K562 (cell line): ENCODE results near the gene NLE1. TPM values are rescaled to one million over a fixed set of nuclear protein-coding genes. Genes with fewer than 3 reads are reported as not detected.

Source experiments
- ATF4 ChIP-seq: fragments of 450-650 bp; formaldehyde crosslinking; IDR thresholded peaks from 2 replicates; pipeline ENCODE4 v1.4.0; 2022; ENCODE audit warnings: mild to moderate bottlenecking, moderate library complexity
- ATF7 ChIP-seq: fragments of 450-650 bp; IDR thresholded peaks from 2 replicates; pipeline ENCODE4 v1.7.1; 2014; ENCODE audit warnings: mild to moderate bottlenecking, moderate library complexity
- CHD1 ChIP-seq: fragments of 200-600 bp; sonication (generic); IDR thresholded peaks from one replicate; pipeline ENCODE4 v1.6.1; 2012; ENCODE audit warnings: mild to moderate bottlenecking, moderate library complexity, low read length, inconsistent platforms
- CREB3L1 ChIP-seq: fragments of 450-650 bp; IDR thresholded peaks from 2 replicates; pipeline ENCODE4 v1.6.1; 2014; ENCODE audit warnings: low read depth, mild to moderate bottlenecking, moderate library complexity, borderline replicate concordance
- HDAC3 ChIP-seq: fragments of 450-650 bp; IDR thresholded peaks from 2 replicates; pipeline ENCODE4 v1.6.1; 2018; ENCODE audit warnings: borderline replicate concordance, mild to moderate bottlenecking, moderate library complexity; ENCODE audit not compliant: partially characterized antibody
- HSF4 ChIP-seq: fragments of 250-450 bp; sonication (Bioruptor Pico); IDR thresholded peaks from 2 replicates; pipeline ENCODE4 v2.1.2; 2022; ENCODE audit warnings: mild to moderate bottlenecking, moderate library complexity, borderline replicate concordance
- KLF1 ChIP-seq: fragments of 450-650 bp; IDR thresholded peaks from 2 replicates; pipeline ENCODE4 v1.6.1; 2016; ENCODE audit warnings: missing genetic modification characterization, missing compliant biosample characterization
- L3MBTL2 ChIP-seq: fragments of 450-650 bp; IDR thresholded peaks from 2 replicates; pipeline ENCODE4 v1.6.1; 2016; ENCODE audit warnings: mild to moderate bottlenecking, moderate library complexity
- LEF1 ChIP-seq: fragments of 450-650 bp; IDR thresholded peaks from 2 replicates; pipeline ENCODE4 v1.6.1; 2016; ENCODE audit warnings: mild to moderate bottlenecking
- MTA1 ChIP-seq: fragments of 450-650 bp; IDR thresholded peaks from 2 replicates; pipeline ENCODE4 v1.6.1; 2017; ENCODE audit warnings: borderline replicate concordance
- NFE2 ChIP-seq: IDR thresholded peaks from 2 replicates; pipeline ENCODE4 v1.6.1; 2014; ENCODE audit warnings: antibody characterized with exemption, low read depth
- PHF20 ChIP-seq: fragments of 450-650 bp; IDR thresholded peaks from 2 replicates; pipeline ENCODE4 v1.6.1; 2018; ENCODE audit not compliant: partially characterized antibody
- POLR2AphosphoS5 ChIP-seq: IDR thresholded peaks from 2 replicates; pipeline ENCODE4 v1.6.1; 2011; ENCODE audit warnings: mild to moderate bottlenecking, low read depth, low read length, moderate library complexity; ENCODE audit not compliant: control insufficient read depth, insufficient read depth
- PTRF ChIP-seq: fragments of 450-650 bp; IDR thresholded peaks from 2 replicates; pipeline ENCODE4 v1.6.1; 2016; ENCODE audit warnings: mild to moderate bottlenecking, missing genetic modification characterization, missing compliant biosample characterization
- RBM15 ChIP-seq: fragments of 200-400 bp; formaldehyde crosslinking; IDR thresholded peaks from 2 replicates; pipeline ENCODE4 v1.6.1; 2018; ENCODE audit warnings: mild to moderate bottlenecking, low read length, moderate library complexity; ENCODE audit not compliant: insufficient read depth
- SIN3B ChIP-seq: fragments of 450-650 bp; IDR thresholded peaks from 2 replicates; pipeline ENCODE4 v1.6.1; 2017; ENCODE audit warnings: low read depth, mild to moderate bottlenecking, moderate library complexity
- SP2 ChIP-seq: IDR thresholded peaks from 2 replicates; pipeline ENCODE4 v1.6.1; 2011; ENCODE audit warnings: mild to moderate bottlenecking, low read depth, low read length, moderate library complexity; ENCODE audit not compliant: poor library complexity, severe bottlenecking; ENCODE audit errors: extremely low read depth
- SUPT5H ChIP-seq: fragments of 450-650 bp; IDR thresholded peaks from 2 replicates; pipeline ENCODE4 v1.6.1; 2016
- TCF3 ChIP-seq: sonication (generic); formaldehyde crosslinking; IDR thresholded peaks from 2 replicates; pipeline ENCODE4 v1.4.0; 2020; ENCODE audit warnings: mild to moderate bottlenecking, missing genetic modification reagents
- ZNF133 ChIP-seq: fragments of 250-450 bp; sonication (Bioruptor Pico); IDR thresholded peaks from 2 replicates; pipeline ENCODE4 v1.4.0; 2020; ENCODE audit warnings: mild to moderate bottlenecking
- ZNF134 ChIP-seq: fragments of 250-450 bp; sonication (Bioruptor Pico); conservative IDR thresholded peaks from 2 replicates; pipeline ENCODE4 v1.4.0; 2020
- ZNF217 ChIP-seq: sonication (generic); formaldehyde crosslinking; IDR thresholded peaks from 2 replicates; pipeline ENCODE4 v1.8.0; 2022; ENCODE audit warnings: mild to moderate bottlenecking, missing genetic modification reagents
- ZNF24 ChIP-seq: fragments of 450-650 bp; IDR thresholded peaks from 2 replicates; pipeline ENCODE4 v1.6.1; 2016
- ZNF253 ChIP-seq: fragments of 250-450 bp; sonication (Bioruptor Pico); conservative IDR thresholded peaks from 2 replicates; pipeline ENCODE4 v1.6.1; 2021; ENCODE audit warnings: mild to moderate bottlenecking
- ZNF449 ChIP-seq: fragments of 250-450 bp; sonication (Bioruptor Pico); IDR thresholded peaks from 2 replicates; pipeline ENCODE4 v1.8.0; 2022; ENCODE audit warnings: moderate library complexity, mild to moderate bottlenecking, inconsistent platforms
- polyA plus RNA-seq, 8 experiments: library from polyadenylated mRNA; depleted of rRNA in 4 of 8; stranded (reverse) in 5 of 8; unstranded in 3 of 8; fragments of >200 nt; fragmentation: Nextera tagmentation in 2 of 8; fragmentation: Illumina TruSeq in 1 of 8; extraction: Ambion mirVana in 2 of 8; extraction: Trizol in 1 of 8; gene quantifications; 2 replicates each; pipeline versions ENCODE4 v1.2.1 to v1.2.3, GENCODE V29; 2011 to 2014; ENCODE audit warnings: inconsistent platforms in 1 of 8, missing spikeins in 1 of 8
- total RNA-seq, 7 experiments: library from RNA; depleted of rRNA in 6 of 7; stranded (reverse); fragments of >200 nt in 6 of 7; fragmentation: Illumina TruSeq in 2 of 7; extraction: Trizol in 2 of 7; gene quantifications; 2 replicates each; pipeline versions ENCODE4 v1.2.1 to v1.2.3, GENCODE V29; 2011 to 2021; ENCODE audit warnings: low replicate concordance in 1 of 7

The NLE1 gene
- total and polyA plus RNA-seq, 9 of the 15 experiments (the other 6 are each of a cell fraction or from before 2014, with no cell fraction given) = 3.8 to 69.0 (median 29.4) TPM

- TF ChIP-seq ZNF253 (CRISPR knock-in tag) = no peak
- peak; percentile 82 for TF ChIP-seq SP2
- TF ChIP-seq ZNF24 = peak; percentile 32; the same call in 1 of the 2 replicates
- TF ChIP-seq LEF1 = no peak
- peak; percentile 37; the same call in 1 of the 2 replicates for TF ChIP-seq POLR2AphosphoS5
- TF ChIP-seq HDAC3 = no peak
- TF ChIP-seq ATF4 (CRISPR knock-in tag) = no peak
- TF ChIP-seq NFE2 = no peak
- TF ChIP-seq SUPT5H = no peak
- no peak for TF ChIP-seq TCF3
- TF ChIP-seq ZNF449 (CRISPR knock-in tag) = no peak
- TF ChIP-seq KLF1 = no peak
- no peak for TF ChIP-seq ZNF217
- TF ChIP-seq SIN3B = 0 out of 2 replicates have a peak, but pooled peaks have one; percentile 20
- TF ChIP-seq MTA1 = no peak
- TF ChIP-seq ATF7 = no peak
- no peak for TF ChIP-seq CREB3L1
- TF ChIP-seq RBM15 = no peak
- no peak for TF ChIP-seq ZNF133 (CRISPR knock-in tag)
- TF ChIP-seq ZNF134 = peak; percentile 74; the same call in 1 of the 2 replicates
- no peak for TF ChIP-seq HSF4 (CRISPR knock-in tag)
- no peak for TF ChIP-seq CHD1
- TF ChIP-seq L3MBTL2 = peak; percentile 73
- no peak for TF ChIP-seq PTRF (tag)
- peak; percentile 58 for TF ChIP-seq PHF20
Measured at GRCh38 chr17:35088881-35089585, 53.1 kb downstream of the NLE1 start (continued).
